SK-N-SH treated with all-trans-retinoic acid at 6 μM for 48 hours (cell line): ENCODE measurements around the gene MYLK.
A peak's percentile ranks its signal among the peaks of the same experiment; 100 is the strongest.

Source experiments
- ATAC-seq: fragments of 200-7000 bp; cut with Tn5 transposase; 3 replicates; pipeline ENCODE4 v1.9.1; 2020; ENCODE audit warnings: mild to moderate bottlenecking, moderate library complexity
- ARNTL ChIP-seq: fragments of 450-650 bp; formaldehyde crosslinking; IDR thresholded peaks from 2 replicates; pipeline ENCODE4 v1.5.0; 2020; ENCODE audit warnings: low read depth, mild to moderate bottlenecking, moderate library complexity, borderline replicate concordance
- BACH2 ChIP-seq: fragments of 250-450 bp; sonication (Bioruptor Pico); IDR thresholded peaks from 2 replicates; pipeline ENCODE4 v1.9.0; 2021; ENCODE audit warnings: mild to moderate bottlenecking, borderline replicate concordance
- CSDC2 ChIP-seq: fragments of 250-450 bp; sonication (Bioruptor Pico); IDR thresholded peaks from 2 replicates; pipeline ENCODE4 v1.5.0; 2020; ENCODE audit warnings: mild to moderate bottlenecking, moderate library complexity
- ESRRG ChIP-seq: fragments of 250-450 bp; sonication (Bioruptor Pico); IDR thresholded peaks from 2 replicates; pipeline ENCODE4 v1.6.1; 2021; ENCODE audit warnings: mild to moderate bottlenecking
- GLIS3 ChIP-seq: fragments of 250-450 bp; sonication (Bioruptor Pico); IDR thresholded peaks from 2 replicates; pipeline ENCODE4 v1.5.0; 2020; ENCODE audit warnings: mild to moderate bottlenecking, moderate library complexity
- ISL1 ChIP-seq: fragments of 250-450 bp; sonication (Bioruptor Pico); IDR thresholded peaks from 2 replicates; pipeline ENCODE4 v2.1.2; 2022; ENCODE audit warnings: mild to moderate bottlenecking, moderate library complexity
- OSR1 ChIP-seq: fragments of 250-450 bp; sonication (Bioruptor Pico); IDR thresholded peaks from 2 replicates; pipeline ENCODE4 v1.8.0; 2022; ENCODE audit warnings: moderate library complexity, mild to moderate bottlenecking, inconsistent platforms
- PPARA ChIP-seq: fragments of 250-450 bp; sonication (Bioruptor Pico); IDR thresholded peaks from 2 replicates; pipeline ENCODE4 v1.5.0; 2020; ENCODE audit warnings: mild to moderate bottlenecking, borderline replicate concordance
- RARB ChIP-seq: fragments of 250-450 bp; sonication (Bioruptor Pico); IDR thresholded peaks from 2 replicates; pipeline ENCODE4 v1.8.0; 2021; ENCODE audit warnings: mild to moderate bottlenecking, moderate library complexity
- SNAI2 ChIP-seq: fragments of 250-450 bp; sonication (Bioruptor Pico); IDR thresholded peaks from 2 replicates; pipeline ENCODE4 v1.5.0; 2020; ENCODE audit warnings: mild to moderate bottlenecking, moderate library complexity
- TCF4 ChIP-seq: fragments of 250-450 bp; sonication (Bioruptor Pico); IDR thresholded peaks from 2 replicates; pipeline ENCODE4 v1.8.0; 2021; ENCODE audit warnings: mild to moderate bottlenecking, moderate library complexity, borderline replicate concordance
- TOX ChIP-seq: fragments of 250-450 bp; sonication (Bioruptor Pico); IDR thresholded peaks from 2 replicates; pipeline ENCODE4 v1.8.0; 2021; ENCODE audit warnings: mild to moderate bottlenecking, moderate library complexity, borderline replicate concordance
- ZC3H10 ChIP-seq: fragments of 250-450 bp; sonication (Bioruptor Pico); IDR thresholded peaks from 2 replicates; pipeline ENCODE4 v1.5.1; 2021; ENCODE audit warnings: mild to moderate bottlenecking, moderate library complexity
- ZFP3 ChIP-seq: fragments of 250-450 bp; sonication (Bioruptor Pico); IDR thresholded peaks from 2 replicates; pipeline ENCODE4 v1.5.0; 2020; ENCODE audit warnings: mild to moderate bottlenecking, moderate library complexity
- ZFP30 ChIP-seq: fragments of 450-650 bp; formaldehyde crosslinking; IDR thresholded peaks from 2 replicates; pipeline ENCODE4 v1.5.0; 2022; ENCODE audit warnings: mild to moderate bottlenecking, moderate library complexity
- ZNF565 ChIP-seq: fragments of 450-650 bp; formaldehyde crosslinking; conservative IDR thresholded peaks from 2 replicates; pipeline ENCODE4 v1.5.0; 2020; ENCODE audit warnings: low read depth, mild to moderate bottlenecking, moderate library complexity
- ZNF70 ChIP-seq: fragments of 450-650 bp; formaldehyde crosslinking; IDR thresholded peaks from 2 replicates; pipeline ENCODE4 v1.5.0; 2020; ENCODE audit warnings: mild to moderate bottlenecking, moderate library complexity
- ZNF8 ChIP-seq: fragments of 450-650 bp; formaldehyde crosslinking; IDR thresholded peaks from 2 replicates; pipeline ENCODE4 v1.5.0; 2020; ENCODE audit warnings: mild to moderate bottlenecking, moderate library complexity
- TF ChIP-seq, protein P1 (sequence below): fragments of 250-450 bp; sonication (Bioruptor Pico); IDR thresholded peaks from 2 replicates; pipeline ENCODE4 v1.8.0; 2021; ENCODE audit warnings: low read depth, mild to moderate bottlenecking, moderate library complexity, borderline replicate concordance
- TF ChIP-seq, protein P2 (sequence below): fragments of 250-450 bp; sonication (Bioruptor Pico); IDR thresholded peaks from 2 replicates; pipeline ENCODE4 v1.5.1; 2021; ENCODE audit warnings: mild to moderate bottlenecking, moderate library complexity
- TF ChIP-seq, protein P3 (sequence below): fragments of 250-450 bp; sonication (Bioruptor Pico); IDR thresholded peaks from 2 replicates; pipeline ENCODE4 v1.8.0; 2020; ENCODE audit warnings: mild to moderate bottlenecking, moderate library complexity, borderline replicate concordance
- TF ChIP-seq, protein P4 (sequence below): fragments of 250-450 bp; sonication (Bioruptor Pico); IDR thresholded peaks from 2 replicates; pipeline ENCODE4 v1.5.1; 2020; ENCODE audit warnings: low read depth, mild to moderate bottlenecking, moderate library complexity
- TF ChIP-seq, protein P5 (sequence below): fragments of 250-450 bp; sonication (Bioruptor Pico); IDR thresholded peaks from 2 replicates; pipeline ENCODE4 v1.5.0; 2020; ENCODE audit warnings: mild to moderate bottlenecking, moderate library complexity

MYLK gene

DNA sequence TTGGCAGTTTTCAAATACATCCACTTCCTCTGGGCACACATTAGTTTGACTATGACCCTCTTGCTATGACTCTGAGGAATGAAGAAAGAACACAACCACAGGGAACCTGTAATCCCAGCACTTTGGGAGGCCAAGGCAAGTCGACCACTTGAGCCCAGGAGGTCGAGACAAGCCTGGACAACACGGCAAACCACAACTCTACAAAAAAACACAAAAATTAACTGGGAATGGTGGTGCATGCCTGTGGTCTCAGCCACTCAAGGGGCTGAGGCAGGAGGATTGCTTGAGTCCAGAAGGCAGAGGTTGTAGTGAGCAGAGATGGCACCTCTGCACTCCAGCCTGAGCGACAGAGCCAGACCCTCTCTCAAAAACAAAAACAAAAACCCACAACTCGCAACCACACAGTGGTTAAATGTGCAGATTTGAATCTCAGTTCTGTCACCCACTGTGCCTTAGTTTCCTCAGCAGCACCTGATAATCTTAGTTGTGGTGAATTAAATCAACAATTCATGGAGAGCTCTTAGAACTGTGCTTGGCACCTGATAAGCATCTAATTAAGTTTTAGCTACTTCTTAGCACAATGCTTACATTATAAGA is 65.7 kb downstream of the MYLK start:
- TF ChIP-seq SNAI2 (no peak), ZC3H10 (CRISPR knock-in tag) (no peak), PPARA (CRISPR knock-in tag) (no peak), RARB (CRISPR knock-in tag) (no peak), ZFP30 (no peak), TOX (CRISPR knock-in tag) (no peak), OSR1 (CRISPR knock-in tag) (no peak), ISL1 (CRISPR knock-in tag) (no peak), ZNF70 (no peak), ESRRG (no peak), CSDC2 (no peak), ZFP3 (no peak), GLIS3 (no peak), TCF4 (CRISPR knock-in tag) (no peak), BACH2 (CRISPR knock-in tag) (no peak)
- TF ChIP-seq, protein P1, sequence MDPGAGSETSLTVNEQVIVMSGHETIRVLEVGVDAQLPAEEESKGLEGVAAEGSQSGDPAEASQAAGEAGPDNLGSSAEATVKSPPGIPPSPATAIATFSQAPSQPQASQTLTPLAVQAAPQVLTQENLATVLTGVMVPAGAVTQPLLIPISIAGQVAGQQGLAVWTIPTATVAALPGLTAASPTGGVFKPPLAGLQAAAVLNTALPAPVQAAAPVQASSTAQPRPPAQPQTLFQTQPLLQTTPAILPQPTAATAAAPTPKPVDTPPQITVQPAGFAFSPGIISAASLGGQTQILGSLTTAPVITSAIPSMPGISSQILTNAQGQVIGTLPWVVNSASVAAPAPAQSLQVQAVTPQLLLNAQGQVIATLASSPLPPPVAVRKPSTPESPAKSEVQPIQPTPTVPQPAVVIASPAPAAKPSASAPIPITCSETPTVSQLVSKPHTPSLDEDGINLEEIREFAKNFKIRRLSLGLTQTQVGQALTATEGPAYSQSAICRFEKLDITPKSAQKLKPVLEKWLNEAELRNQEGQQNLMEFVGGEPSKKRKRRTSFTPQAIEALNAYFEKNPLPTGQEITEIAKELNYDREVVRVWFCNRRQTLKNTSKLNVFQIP = no peak
- TF ChIP-seq, protein P2, sequence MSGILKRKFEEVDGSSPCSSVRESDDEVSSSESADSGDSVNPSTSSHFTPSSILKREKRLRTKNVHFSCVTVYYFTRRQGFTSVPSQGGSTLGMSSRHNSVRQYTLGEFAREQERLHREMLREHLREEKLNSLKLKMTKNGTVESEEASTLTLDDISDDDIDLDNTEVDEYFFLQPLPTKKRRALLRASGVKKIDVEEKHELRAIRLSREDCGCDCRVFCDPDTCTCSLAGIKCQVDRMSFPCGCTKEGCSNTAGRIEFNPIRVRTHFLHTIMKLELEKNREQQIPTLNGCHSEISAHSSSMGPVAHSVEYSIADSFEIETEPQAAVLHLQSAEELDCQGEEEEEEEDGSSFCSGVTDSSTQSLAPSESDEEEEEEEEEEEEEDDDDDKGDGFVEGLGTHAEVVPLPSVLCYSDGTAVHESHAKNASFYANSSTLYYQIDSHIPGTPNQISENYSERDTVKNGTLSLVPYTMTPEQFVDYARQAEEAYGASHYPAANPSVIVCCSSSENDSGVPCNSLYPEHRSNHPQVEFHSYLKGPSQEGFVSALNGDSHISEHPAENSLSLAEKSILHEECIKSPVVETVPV (CRISPR knock-in tag) = no peak
- TF ChIP-seq, protein P3, sequence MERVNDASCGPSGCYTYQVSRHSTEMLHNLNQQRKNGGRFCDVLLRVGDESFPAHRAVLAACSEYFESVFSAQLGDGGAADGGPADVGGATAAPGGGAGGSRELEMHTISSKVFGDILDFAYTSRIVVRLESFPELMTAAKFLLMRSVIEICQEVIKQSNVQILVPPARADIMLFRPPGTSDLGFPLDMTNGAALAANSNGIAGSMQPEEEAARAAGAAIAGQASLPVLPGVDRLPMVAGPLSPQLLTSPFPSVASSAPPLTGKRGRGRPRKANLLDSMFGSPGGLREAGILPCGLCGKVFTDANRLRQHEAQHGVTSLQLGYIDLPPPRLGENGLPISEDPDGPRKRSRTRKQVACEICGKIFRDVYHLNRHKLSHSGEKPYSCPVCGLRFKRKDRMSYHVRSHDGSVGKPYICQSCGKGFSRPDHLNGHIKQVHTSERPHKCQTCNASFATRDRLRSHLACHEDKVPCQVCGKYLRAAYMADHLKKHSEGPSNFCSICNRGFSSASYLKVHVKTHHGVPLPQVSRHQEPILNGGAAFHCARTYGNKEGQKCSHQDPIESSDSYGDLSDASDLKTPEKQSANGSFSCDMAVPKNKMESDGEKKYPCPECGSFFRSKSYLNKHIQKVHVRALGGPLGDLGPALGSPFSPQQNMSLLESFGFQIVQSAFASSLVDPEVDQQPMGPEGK (CRISPR knock-in tag) = no peak
- TF ChIP-seq, protein P4, sequence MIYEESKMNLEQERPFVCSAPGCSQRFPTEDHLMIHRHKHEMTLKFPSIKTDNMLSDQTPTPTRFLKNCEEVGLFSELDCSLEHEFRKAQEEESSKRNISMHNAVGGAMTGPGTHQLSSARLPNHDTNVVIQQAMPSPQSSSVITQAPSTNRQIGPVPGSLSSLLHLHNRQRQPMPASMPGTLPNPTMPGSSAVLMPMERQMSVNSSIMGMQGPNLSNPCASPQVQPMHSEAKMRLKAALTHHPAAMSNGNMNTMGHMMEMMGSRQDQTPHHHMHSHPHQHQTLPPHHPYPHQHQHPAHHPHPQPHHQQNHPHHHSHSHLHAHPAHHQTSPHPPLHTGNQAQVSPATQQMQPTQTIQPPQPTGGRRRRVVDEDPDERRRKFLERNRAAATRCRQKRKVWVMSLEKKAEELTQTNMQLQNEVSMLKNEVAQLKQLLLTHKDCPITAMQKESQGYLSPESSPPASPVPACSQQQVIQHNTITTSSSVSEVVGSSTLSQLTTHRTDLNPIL (CRISPR knock-in tag) = no peak
- no peak for ATAC-seq

DNA sequence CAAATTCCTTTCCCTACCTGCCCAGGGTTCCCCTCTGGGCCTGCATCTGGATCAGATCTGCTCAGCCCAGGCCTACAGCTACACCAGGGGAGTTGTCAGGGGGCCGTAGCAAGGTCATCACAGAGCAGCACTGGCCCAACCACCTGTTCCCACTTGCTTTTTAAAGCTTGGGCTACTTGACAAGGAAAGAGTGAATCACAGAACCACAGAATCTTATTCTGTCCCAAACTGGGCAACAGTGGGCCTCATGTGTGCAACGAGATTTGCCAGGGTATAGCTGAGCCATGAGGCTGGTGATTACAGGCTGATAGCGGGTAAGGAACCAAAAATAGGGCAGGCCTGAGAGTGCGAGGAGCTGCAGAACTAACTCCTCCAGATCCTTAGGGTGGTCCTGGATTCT is 66.7 kb downstream of the MYLK start:
- ATAC-seq = peak; percentile 15
- no peak for TF ChIP-seq CSDC2
- no peak for TF ChIP-seq ZNF8
- no peak for TF ChIP-seq ZNF565 (CRISPR knock-in tag)
- no peak for TF ChIP-seq ARNTL (CRISPR knock-in tag)
- no peak for TF ChIP-seq OSR1 (CRISPR knock-in tag)
- TF ChIP-seq, protein P5, sequence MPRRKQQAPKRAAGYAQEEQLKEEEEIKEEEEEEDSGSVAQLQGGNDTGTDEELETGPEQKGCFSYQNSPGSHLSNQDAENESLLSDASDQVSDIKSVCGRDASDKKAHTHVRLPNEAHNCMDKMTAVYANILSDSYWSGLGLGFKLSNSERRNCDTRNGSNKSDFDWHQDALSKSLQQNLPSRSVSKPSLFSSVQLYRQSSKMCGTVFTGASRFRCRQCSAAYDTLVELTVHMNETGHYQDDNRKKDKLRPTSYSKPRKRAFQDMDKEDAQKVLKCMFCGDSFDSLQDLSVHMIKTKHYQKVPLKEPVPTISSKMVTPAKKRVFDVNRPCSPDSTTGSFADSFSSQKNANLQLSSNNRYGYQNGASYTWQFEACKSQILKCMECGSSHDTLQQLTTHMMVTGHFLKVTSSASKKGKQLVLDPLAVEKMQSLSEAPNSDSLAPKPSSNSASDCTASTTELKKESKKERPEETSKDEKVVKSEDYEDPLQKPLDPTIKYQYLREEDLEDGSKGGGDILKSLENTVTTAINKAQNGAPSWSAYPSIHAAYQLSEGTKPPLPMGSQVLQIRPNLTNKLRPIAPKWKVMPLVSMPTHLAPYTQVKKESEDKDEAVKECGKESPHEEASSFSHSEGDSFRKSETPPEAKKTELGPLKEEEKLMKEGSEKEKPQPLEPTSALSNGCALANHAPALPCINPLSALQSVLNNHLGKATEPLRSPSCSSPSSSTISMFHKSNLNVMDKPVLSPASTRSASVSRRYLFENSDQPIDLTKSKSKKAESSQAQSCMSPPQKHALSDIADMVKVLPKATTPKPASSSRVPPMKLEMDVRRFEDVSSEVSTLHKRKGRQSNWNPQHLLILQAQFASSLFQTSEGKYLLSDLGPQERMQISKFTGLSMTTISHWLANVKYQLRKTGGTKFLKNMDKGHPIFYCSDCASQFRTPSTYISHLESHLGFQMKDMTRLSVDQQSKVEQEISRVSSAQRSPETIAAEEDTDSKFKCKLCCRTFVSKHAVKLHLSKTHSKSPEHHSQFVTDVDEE (CRISPR knock-in tag) = no peak
- TF ChIP-seq TCF4 (CRISPR knock-in tag) = no peak
- no peak for TF ChIP-seq GLIS3
- TF ChIP-seq ESRRG = no peak
- TF ChIP-seq, protein P4 (CRISPR knock-in tag) = no peak
- no peak for TF ChIP-seq PPARA (CRISPR knock-in tag)
- no peak for TF ChIP-seq ZFP3
- TF ChIP-seq, protein P3 (CRISPR knock-in tag) = no peak
- no peak for TF ChIP-seq SNAI2
- TF ChIP-seq, protein P2 (CRISPR knock-in tag) = no peak
- TF ChIP-seq, protein P1 = no peak
- no peak for TF ChIP-seq ZC3H10 (CRISPR knock-in tag)
- TF ChIP-seq ZNF70 = no peak
- TF ChIP-seq RARB (CRISPR knock-in tag) = no peak
